Choroid plexus epithelial cell (primary cell): Measurements from ENCODE around the gene HES4.
"Not testable (repeated sequence)": the region's sequence is repeated elsewhere in the genome, so short reads cannot be mapped to it uniquely, and the experiment has no call there.

Experiments used
- DNase-seq: peaks from one replicate; pipeline ENCODE4 v3.0.0-alpha.2; 2010; ENCODE audit warnings: low read depth
- H3K4me3 ChIP-seq: 2 replicates; pipeline ENCODE4 v1.5.1; 2011; ENCODE audit warnings: low read depth, mild to moderate bottlenecking, control low read depth, low read length, moderate library complexity
- TF ChIP-seq, protein P1 (sequence below): conservative IDR thresholded peaks from 2 replicates; pipeline ENCODE4 v1.5.1; 2011; ENCODE audit warnings: low read depth, mild to moderate bottlenecking, control low read depth, inconsistent platforms, low read length, moderate library complexity

Gene HES4

DNA sequence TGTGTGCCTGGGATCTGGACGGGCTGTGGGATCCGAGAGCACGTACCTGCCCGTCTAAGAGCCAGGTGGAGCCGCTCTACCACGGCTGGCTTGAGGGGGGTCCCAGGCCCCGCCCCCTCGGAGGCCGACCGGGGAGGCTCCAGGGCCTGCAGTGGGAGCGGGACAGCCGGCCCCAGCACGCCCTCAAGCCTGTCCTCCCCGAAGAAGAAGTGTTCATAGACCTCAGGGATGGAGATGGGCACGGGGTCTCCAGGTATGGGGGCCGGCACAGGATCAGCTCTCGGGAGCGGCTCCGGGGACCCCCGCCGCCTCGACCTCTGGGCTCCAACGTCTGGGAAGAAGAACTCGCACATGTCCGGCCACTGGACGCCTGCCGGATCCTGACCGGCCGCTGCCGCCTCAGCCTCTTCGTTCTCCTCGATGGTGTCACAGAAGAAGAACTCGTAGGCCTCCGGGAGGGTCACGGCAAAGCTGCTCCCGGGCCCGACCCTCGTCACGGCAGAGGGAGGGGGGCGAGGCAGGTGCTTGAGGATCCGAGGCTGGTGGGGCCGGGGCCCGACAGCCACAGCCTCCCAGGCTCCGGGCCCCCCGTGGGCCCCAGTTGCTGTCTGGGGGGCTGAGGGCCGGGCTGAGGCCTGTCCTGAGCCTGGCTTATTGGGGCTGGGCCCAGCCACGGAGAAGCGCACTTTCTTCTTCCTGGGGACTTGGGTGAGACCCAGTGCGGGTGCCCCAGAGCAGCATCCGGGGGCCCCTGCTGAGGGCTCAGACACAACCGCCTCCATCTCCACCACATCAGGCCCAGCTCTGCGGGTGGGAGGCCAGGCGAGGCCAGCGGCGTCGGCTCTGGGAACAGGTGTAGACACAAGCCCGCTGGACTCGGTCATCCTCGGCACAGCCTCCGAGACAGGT lies 20.8 kb downstream of the HES4 start:
- no peak overlapping the region for H3K4me3 ChIP-seq
- no peak for DNase-seq
- TF ChIP-seq, protein P1, sequence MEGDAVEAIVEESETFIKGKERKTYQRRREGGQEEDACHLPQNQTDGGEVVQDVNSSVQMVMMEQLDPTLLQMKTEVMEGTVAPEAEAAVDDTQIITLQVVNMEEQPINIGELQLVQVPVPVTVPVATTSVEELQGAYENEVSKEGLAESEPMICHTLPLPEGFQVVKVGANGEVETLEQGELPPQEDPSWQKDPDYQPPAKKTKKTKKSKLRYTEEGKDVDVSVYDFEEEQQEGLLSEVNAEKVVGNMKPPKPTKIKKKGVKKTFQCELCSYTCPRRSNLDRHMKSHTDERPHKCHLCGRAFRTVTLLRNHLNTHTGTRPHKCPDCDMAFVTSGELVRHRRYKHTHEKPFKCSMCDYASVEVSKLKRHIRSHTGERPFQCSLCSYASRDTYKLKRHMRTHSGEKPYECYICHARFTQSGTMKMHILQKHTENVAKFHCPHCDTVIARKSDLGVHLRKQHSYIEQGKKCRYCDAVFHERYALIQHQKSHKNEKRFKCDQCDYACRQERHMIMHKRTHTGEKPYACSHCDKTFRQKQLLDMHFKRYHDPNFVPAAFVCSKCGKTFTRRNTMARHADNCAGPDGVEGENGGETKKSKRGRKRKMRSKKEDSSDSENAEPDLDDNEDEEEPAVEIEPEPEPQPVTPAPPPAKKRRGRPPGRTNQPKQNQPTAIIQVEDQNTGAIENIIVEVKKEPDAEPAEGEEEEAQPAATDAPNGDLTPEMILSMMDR = no peak

DNA sequence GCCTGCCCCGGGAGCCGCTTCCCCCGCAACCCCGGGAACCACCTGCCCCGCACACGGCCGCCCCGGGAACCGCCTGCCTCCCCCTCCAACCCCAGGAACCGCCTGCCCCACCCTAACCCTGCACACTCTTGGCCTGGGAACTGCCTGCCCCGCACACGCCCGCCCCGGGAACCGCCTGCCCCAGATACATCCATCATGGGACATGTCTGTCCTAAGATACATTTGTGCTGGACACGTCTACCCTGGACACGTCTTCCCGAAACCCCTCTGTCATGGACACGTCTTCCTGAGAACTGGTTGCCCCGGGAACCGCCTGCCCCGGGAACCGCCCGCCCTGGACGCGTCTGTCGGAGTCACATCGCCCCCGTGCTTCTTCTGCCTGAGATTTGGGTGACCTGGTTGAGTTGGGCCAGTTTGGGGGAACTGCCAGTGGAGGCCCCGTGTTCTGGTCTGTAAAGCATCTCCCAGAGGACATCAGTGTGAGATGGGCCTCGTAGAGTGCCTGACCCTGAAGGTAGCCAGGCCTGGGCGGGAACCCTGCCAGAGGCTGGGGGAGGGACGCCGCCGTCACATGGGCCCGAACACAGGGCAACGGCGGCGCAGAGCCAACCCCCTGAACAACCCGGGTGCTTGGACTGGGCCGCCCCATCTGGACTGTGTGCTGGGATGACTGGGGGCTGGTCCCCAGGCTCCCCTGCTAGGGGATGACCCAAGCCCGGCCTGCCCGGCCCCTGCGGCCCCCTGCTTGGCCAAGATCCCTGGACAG lies 21.6 kb downstream of the HES4 start:
- DNase-seq = no peak
- H3K4me3 ChIP-seq = no peak overlapping the region
- TF ChIP-seq, protein P1 = no peak

DNA sequence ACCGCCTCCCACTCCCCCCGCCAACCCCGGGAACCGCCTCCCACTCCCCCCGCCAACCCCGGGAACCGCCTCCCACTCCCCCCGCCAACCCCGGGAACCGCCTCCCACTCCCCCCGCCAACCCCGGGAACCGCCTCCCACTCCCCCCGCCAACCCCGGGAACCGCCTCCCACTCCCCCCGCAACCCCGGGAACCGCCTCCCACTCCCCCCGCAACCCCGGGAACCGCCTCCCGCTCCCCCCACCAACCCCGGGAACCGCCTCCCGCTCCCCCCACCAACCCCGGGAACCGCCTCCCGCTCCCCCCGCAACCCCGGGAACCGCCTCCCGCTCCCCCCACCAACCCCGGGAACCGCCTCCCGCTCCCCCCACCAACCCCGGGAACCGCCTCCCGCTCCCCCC lies 23.1 kb downstream of the HES4 start:
- H3K4me3 ChIP-seq, DNase-seq: not testable (repeated sequence)

DNA sequence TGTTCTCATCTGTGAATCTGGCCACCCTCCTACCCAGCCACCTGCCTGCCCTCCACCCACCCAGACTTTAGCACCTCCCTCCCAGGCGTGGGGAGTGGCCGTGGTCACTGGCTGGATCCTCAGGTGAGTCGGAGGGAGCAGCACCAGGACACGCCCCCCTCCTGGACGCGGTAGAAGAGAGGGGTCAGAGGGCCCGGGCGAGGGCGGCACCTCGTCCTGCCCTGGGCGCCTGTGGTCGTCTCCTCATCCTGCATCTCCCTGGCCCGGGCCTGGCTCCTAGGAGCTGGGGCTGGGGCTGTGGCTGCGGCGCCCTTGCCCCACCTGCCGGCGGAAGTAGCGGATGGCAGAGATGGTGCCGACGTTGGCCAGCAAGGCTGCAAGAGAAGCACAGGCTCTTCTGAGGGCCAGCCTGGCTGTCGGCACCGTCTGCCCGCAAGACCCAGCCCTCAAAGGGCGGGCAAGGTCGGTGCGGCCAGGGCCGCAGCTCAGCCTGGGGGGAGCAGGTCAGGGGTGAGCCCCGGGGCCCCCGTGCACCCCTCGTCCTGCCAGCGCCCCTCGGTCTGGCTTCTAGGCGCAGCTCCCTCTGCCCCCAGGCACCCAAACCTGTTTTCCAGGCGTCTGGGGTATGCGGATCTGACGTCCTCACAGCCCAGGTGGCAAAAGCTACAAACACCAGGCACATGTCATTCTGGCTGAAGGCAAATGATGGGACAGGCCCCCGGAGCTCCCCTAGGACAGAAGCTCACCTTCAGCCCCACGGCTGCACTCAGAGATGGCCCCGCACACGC lies 23.8 kb downstream of the HES4 start:
- H3K4me3 ChIP-seq = no peak overlapping the region
- DNase-seq = peak; percentile 42
- TF ChIP-seq, protein P1 = peak; percentile 62

DNA sequence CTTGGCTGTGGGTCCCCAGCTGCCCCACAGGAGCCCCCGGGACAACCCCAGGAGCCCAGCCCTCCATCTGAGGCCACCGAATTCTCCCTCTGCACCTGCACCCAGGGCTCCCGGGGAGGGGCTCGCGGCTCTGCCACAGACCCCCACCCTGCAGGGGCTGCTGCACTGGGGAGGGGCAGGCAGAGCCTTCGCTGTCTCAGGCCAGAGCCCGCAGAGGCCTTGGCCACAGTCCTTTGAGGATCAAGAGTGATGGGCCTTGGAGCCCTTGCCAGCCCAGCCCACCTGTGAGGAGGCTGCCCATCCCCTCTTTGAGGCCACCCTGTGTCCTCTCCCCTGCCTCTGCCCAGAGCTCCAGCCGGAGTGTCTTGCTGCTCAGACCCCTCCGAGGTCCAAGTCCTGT lies 24.5 kb downstream of the HES4 start:
- TF ChIP-seq, protein P1 = no peak
- H3K4me3 ChIP-seq = no peak overlapping the region
- DNase-seq = no peak

DNA sequence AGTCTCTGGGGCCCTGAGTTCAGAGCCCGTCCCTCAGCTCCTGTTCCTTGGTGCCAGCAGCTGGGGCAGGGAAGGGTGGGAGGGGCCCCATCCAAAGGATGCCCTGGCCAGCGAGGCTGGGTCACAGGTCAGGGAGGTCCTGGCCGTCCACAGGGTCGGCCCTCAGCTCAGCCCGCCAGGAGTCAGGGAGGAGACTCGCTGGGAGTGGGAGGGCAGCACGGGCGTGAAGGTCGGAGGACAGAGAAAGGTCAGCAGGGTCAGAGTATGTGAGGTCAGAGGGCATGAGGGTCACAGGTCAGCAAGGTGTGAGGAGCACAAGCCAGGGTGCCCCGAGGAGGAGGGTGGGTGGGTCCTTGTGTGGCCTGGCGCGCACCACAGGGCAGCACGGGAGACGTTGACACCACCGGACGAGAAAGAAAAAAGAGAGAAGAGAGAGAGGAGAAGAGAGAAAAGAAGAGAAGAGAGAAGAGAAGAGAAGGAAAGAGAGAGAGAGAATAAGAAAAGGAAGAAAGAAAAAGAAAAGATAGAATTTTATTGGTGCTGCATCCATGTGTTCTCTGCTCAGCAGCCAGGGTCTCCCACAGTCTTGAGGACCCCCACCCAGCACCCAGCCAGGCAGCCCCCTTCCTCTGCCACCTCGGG lies 25.1 kb downstream of the HES4 start:
- no peak for DNase-seq
- TF ChIP-seq, protein P1 = no peak
- no peak overlapping the region for H3K4me3 ChIP-seq
